LHCN-M2 (cell line): ENCODE data around the gene SVIL. TPM values are rescaled to one million over a fixed set of nuclear protein-coding genes. Genes with fewer than 3 reads are reported as not detected.
A peak's percentile ranks its signal among the peaks of the same experiment; 100 is the strongest.
"Not testable (repeated sequence)": the region's sequence is repeated elsewhere in the genome, so short reads cannot be mapped to it uniquely, and the experiment has no call there.

Experiments
- DNase-seq: peaks from one replicate; pipeline ENCODE4 v3.0.0-alpha.2; 2012; ENCODE audit warnings: low read depth
- total RNA-seq: library from RNA; depleted of rRNA; stranded (reverse); fragments of >200 nt; gene quantifications from 2 replicates; pipeline ENCODE4 v1.2.3, GENCODE V29; 2014

SVIL gene
- total RNA-seq, 1 experiment from 2014 or later = 3.7 TPM

DNA sequence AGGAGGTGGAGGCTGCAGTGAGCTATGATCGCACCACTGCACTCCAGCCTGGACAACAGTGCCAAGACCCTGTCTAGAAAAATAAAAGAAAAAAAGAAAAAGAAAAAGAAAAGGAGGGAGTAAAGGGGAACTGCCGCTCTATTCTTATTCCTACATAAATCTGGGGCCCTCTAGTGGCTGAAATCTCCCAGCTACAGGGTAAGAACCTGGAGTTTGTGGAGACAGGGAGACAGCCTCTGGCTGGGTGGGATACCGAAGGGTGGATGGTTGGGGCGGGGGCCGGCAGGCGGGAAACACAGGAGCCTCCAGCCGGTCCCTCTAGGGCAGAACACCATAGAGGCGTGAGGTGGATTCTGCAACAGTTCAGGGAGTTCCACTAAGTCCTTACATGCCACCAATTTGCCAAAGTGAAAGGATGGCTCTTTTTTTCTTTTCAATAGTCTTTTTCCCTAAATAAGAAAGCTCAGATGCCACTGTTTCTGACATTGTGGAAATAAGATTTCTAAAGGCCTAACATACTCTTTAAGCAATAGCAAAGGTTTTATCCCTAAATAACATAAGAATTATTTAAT lies 117.3 kb downstream of the SVIL start:
- peak; percentile 37 for DNase-seq

DNA sequence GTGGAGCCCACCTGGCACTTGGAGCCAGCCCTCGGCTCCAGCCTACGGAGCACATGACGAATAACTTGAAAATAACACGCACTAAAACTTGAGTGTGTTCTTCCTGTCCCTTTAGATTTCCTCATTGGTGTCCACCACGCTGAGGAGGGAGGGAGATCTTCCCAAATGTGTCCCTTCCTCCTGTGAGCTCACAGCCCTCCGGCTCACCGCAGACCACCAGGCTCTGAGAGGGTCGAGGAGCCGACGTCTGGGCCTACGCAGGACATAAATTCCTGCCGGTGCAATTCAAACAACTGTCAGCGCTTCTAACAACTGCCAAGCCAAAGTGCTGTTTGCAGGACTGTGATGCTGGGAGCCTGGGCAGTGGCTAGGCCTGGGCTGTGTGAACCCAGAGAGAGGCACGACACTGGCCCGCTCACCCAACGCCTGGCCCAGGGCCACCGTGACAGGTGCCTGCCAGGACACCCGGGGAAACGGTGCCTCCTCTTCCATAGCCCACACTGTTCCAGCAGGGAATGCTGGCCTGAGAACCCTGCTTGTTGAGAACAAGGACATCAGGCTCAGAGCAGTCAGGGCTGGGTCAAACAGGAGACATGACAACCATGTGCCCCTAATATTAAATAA lies 118.3 kb downstream of the SVIL start:
- DNase-seq = not testable (repeated sequence)

DNA sequence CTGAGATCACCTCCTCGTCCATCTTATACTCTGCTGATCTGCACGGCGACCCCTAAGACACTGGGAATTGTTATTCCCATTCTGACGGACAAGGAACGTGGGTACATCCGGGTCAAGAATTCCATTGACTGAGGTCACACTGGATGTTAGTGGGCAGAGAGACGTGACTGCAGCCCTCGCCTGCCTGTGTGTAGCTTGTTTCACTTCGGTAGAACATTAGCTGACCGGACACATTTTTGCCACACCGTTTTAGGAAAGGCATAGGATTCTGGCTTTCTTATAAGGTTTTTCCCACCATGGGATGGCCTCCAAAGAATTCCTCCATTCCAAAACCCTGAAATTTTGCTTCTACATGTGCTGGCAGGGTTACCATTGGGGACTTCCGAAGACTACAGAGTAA lies 118.9 kb downstream of the SVIL start:
- DNase-seq = not testable (repeated sequence)

DNA sequence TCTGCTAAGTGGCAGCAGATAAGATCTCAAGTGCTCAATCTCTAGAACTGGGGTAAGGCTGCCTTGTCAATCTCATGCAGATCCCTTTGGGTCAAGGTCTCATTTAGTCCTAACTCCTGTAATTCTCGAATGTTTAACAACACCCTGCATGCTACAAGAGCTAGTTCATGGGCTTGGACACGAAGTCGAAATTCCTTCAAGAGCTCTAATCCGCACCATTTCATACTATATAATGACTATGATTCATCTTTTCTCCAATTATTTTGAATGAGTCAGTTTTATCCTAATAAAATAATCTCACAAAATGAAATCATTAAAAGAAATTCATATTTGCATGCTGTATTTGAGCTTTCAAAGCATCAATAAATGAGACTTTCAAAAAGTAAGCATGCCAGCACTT lies 119.7 kb downstream of the SVIL start:
- DNase-seq = not testable (repeated sequence)

DNA sequence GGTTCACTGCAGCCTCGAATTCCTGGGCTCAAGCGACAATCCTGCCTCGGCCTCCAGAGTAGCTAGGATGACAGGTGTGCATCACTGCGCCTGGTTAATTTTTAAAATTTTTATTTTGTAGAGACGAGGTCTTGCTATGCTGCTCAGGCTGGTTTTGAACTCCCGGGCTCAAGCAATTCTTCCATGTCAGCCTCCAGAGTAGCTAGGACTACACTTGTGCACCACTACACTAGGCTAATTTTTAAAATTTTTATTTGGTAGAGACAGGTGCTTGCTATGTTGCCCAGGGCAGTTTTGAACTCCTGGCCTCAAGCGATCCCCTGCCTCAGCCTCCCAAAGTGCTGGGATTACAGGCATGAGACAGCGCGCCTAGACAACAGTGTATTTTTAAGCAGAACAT lies 120.5 kb downstream of the SVIL start:
- no peak for DNase-seq

DNA sequence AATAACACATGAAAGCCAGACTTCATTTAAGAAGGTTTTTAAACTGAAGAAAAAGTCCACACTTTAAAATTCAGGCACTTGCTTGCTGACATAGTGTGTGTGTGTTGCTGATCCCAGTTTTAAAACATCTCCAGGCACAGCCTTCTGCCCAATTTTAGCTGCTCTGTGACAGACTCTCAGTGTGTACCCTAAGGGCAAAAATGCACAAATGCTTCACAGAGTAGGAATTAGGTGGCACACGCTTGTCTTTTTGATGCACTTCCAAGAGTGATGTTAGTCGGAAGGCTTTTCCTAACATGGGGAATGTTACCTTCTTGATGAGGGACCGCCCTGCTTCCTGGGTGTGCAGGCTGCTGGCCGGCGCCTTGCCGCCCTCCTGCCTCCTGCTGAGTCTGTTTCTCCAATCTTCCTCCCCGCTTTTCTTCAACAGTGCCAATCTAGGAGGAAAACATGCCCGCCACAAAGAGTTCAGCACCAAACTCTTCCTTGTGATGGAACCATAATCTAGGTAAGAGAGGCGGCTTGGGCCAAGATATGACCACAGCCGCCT lies 122.3 kb downstream of the SVIL start:
- DNase-seq = no peak

DNA sequence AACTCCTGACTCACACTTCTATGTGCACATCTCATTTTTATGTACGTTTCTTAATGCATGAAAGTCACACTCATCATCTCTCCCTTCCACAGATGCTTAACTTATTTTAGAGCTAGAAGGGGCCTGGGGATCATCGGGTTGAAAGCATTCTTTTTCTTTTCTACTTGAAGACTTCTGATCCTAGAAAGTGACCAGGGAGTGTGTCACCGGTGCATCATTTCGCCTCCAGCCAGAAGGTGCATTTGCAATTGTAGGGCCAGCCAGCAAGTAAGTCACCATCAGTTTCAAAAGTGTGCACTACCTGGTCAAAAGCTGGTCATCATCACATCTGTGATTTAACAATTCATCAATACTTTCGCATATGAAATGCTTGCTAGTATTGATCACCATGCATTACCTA lies 123.0 kb downstream of the SVIL start:
- DNase-seq = not testable (repeated sequence)

DNA sequence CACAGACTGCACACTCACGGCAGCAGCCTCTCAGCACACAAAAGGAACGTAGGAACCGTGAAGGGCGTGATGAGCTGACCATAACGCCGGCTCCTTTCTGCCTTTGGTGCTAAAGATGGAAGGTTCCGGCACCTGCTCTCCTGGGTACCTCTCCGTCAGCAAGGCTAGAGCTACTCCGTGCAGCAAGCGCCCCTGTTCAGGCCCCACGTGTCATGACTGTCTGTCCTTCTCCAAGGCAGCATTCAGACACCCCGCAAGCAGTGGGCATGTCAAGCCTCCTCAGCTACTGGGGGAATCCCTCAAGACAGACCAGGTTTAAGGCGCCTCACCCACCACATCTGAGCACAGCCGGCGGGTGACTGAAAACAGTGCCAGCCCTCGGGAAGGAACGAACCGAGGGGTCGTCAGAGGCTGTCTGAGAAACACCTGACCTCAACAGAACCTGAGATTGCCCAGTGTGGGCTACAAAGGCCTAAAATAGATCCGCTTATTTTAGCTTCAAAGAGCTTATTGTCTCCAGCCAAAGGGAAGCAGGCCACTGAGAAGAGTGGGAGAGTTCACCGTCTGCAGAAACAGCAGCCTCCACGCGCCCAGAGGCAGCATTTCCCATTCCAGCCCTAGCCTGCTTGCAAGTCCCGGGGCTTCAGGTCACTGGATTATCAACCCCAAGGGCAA lies 124.2 kb downstream of the SVIL start:
- not testable (repeated sequence) for DNase-seq

DNA sequence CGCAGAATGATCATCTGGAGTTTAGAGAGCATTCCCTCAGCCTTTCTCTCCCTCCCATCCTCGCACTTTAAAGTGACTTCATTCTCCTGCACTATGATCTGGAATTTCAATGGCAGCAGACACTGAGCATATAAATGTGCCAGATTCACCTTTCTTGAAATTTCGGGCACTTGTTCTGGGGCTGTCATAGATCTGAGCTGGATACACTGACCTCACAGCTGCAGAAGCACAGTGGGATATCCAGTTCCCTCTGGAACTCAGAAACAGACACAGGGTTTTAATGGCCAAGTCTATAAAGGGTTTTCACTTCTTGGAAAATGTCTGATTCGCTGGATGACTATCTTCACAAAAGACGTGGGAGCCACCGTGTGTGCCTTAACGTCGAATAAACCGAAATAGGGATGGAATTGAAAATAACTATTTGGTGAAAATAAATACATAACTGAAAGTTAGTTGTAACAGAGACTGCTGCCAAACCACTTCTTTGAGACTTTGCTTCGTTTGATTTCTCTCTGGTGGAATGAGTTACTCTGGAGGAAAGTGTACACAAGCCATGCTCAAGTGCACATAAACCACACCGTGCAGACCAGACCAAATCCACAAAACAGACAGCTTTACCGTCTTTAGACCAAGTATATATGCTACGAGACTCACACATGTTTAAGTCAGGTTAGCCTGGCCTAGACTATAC lies 126.1 kb downstream of the SVIL start:
- DNase-seq = no peak

DNA sequence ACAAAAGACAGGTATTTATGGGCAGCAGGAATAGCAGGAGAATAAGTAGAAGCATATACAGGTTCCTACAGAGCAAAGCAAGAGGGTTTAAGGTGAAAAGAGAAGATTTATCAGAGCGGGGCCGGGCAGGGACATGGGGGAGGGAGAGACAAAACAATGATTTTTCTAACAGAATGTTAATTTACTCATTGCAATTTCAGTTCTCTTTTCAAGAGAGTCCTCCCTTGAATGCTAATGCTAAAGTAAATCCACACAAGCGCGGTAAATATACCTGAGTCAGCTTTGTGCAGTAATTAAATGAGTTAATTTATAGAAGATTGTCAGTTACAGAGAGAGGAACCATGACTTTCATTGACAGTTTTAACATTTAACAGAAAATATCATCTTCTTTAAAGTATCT lies 127.0 kb downstream of the SVIL start:
- not testable (repeated sequence) for DNase-seq

DNA sequence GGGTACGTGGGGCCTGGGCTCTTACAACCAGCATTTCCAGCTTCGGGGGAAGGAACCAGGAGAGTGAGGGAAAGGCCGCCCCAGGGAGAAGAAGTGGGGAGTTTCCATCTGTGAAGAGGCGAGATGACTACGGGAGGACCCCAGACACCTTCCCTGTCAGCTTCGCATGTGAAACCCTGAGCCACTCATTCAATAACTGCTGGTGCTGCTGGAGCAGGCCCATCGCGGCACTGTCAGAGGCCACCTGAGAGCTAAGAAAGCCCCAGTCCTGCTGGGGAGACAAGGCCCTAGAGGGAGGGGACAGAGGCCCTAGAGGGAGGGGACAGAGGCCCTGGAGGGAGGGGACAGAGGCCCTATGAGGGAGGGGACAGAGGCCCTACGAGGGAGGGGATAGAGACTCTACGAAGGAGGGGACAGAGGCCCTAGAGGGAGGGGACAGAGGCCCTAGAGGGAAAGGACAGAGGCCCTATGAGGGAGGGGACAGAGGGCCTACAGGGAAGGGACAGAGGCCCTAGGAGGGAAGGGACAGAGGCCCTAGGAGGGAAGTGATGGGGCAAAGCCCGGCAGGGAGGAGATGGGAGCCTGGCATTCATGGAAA lies 128.3 kb downstream of the SVIL start:
- not testable (repeated sequence) for DNase-seq

DNA sequence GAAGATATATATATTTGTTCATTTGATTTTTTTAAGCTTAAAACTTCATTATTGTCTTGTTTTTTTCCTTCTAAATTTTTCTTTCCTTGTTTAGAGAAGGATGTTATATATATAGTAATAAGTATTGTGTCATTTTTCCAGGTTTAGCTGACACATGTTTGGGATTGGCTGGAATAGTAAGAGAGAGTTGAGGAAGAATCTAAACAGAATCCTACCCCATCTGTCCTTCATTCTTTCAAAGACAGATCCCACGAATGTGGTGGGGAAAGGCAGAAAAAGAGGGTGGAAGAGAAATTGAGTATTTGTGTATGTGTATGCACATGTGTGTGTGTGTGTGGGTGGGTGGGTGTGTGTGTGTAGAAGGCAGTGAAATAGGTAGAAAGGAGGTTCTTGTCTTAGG lies 132.4 kb downstream of the SVIL start:
- no peak for DNase-seq

DNA sequence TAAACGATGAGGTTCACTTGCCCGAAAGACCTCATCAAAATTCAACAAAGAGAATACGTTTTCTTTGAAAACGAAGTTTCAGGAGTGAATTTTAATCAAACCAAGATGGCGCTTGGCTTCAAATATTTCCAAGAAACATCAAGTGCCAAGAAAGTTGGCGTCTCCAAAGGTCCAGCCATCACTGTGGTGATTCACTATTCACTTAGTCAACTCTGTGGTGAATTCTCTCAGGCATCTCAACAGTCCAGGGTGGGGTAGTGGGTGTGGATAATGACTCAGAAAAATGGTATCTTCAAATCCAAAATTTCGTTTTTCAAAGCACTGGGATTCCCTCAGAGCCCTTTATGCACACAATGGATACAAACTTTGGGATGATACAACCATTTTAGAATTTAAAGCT lies 133.1 kb downstream of the SVIL start:
- DNase-seq = peak; percentile 92

DNA sequence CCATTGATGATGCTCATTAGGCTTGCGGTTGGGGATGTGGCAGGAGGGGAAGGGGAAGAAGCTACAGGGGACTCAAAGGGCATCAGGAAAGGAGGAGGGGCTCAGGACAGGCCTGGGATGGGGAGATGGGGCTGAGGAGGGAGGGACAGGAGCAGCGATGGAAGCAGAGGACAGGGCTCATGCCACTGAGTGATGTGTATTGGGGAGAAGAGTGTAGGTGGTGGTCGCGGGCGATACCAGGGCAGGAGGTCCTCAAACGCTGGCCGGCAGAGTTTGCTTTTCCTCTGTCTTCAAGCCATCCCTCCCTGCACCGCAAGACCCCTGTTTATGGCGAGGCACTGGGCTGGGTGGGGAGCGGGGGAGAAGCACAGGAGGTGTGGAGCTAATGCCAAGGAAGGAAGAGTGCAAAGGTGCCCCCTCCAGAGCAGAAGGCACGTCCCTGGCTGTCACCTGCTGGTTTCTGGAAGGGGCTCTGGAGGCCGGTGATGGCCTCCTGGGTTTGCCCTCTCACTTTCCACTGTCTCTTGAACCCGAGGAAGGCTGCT lies 134.7 kb downstream of the SVIL start:
- no peak for DNase-seq

DNA sequence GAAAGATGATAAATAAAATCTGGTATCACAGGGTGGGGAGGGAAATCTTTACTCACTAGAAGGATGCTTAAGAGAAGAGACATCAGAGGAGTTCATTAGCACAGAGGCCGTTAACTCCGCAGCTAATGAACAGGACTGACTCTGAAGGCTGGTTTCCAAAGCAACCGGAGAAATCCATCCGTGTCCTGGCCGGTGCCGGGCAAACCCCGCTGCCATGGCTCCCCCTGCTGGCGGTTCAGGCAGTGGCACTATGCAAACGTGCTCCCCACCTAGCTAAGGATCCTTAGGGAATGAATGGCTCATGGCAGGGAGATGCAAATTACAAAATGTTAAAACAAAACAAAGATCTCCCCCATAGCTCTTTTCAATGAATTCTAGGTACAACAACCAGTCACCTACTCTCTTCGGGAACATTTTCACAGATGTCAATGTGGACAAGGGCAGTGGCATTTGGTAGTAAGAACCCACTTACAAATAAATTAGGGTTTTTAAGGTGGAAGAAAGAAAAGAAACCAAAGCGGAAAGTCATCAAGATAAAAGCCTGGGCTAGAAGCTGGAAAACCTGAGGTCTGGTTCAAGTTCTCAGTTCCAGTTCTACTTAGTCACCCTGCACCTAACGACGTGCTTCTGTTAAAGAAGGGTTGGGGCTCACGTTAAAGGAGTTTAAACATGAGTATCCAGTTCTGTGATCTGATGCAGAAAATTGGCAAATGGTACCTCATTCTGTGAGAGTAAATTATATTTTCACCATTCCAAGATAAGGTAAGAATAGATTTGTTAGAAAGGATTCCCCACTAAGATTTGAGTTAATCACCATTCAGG lies 138.2 kb downstream of the SVIL start:
- peak; percentile 55 for DNase-seq

DNA sequence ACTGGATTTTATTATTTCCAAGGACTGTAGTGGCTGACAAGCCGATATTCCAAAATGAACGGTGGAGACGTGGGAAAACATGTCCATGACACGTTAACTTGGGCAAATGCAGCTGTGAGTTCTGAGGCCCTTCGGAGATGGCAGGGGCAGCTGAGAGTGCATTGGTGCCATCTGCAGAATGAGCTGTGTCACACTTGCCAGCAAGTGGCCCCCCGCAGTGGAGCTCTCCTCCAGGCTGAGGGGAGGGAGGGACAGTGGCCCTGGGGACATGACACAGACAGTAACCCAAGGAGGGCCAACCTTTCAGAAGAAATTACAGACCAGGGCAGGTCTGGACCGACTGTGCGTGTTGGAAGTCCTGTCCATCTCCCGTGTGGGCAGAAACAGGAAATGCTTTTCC lies 139.4 kb downstream of the SVIL start:
- peak; percentile 36 for DNase-seq

DNA sequence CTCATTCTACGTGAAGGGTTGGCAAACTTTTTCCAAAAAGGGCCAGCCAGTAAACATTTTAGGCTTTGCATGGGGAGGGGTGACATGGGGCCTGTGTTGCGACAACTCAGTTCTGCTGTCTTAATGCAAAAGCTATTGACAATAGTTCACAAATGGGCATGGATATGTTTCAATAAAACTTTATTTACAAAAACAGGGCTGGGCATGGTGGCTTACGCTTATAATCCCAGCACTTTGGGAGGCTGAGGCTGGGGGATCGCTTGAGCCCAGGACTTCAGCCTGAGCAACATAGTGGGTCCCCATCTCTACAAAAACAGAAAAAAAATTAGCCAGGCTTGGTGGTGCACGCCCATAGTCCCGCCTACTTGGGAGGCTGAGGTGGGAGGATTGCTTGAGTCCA lies 141.1 kb downstream of the SVIL start:
- DNase-seq = no peak

DNA sequence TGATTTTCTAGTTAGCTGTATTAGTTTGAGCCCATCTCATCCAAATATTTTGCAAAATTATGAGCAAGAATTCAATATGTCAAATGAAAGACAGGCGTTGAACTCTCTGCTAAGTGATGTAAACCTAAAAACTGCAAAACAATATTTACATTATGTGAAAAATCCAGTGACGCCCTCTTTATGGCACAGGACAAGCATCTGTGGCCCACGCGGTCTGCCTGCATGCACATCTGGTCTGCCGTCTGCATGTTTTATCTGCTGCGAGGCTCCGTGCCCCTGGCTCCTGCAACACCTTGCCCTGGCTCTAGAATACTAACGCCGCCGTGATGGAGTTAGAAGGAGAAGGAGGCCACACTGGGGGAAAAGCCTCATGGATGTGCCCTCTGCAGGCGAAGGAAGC lies 142.0 kb downstream of the SVIL start:
- DNase-seq = no peak

DNA sequence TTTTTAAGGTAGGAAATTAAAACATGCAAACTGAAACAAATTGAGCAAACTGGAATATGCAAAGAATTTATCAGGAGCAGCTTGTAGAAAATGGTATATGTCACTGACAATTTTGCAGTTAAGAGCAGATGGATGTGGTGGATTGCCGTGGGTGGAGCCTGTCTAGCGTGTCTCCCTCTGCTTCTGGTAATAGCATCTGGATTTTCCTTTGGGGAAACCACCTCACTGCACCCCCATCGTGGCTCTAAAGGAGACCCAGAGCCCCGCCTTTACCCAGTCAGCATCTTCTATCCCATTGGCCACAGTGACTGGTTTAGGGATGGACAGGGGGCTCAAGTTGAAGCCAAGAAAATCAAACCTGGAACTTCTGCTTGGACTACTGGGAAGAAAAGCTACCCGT lies 142.9 kb downstream of the SVIL start:
- no peak for DNase-seq

DNA sequence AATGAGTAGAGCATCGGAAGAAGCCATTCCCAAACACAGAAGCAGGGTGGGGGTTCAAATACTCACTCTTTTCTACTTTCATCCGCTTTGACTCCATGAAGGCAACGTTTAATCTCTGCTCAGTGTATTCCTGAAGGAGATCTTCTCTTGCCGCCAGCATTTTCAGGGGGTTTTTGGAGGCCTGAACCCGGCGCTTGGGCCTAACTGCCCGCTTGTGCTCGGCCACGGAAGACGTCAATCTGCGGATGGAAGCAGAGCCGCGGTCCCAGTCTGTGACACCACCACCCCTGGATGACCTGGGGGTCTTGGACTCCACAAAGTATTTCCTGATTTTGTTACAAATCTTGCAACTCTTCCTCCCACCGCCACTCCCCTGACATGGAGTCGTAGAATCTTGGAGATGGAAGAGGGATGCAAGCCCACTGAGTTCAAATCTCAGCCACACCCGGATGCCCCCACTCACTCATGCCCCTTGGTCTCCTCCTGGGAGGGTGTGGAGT lies 143.9 kb downstream of the SVIL start:
- DNase-seq = not testable (repeated sequence)
